ENCODE data around the gene OOSP2. TPM values are rescaled to one million over a fixed set of nuclear protein-coding genes. Genes with fewer than 3 reads are reported as not detected.

OOSP2 gene
- total and polyA plus RNA-seq, 2 of the 4 experiments (the other 2 are of a cell fraction), result not detected

DNA sequence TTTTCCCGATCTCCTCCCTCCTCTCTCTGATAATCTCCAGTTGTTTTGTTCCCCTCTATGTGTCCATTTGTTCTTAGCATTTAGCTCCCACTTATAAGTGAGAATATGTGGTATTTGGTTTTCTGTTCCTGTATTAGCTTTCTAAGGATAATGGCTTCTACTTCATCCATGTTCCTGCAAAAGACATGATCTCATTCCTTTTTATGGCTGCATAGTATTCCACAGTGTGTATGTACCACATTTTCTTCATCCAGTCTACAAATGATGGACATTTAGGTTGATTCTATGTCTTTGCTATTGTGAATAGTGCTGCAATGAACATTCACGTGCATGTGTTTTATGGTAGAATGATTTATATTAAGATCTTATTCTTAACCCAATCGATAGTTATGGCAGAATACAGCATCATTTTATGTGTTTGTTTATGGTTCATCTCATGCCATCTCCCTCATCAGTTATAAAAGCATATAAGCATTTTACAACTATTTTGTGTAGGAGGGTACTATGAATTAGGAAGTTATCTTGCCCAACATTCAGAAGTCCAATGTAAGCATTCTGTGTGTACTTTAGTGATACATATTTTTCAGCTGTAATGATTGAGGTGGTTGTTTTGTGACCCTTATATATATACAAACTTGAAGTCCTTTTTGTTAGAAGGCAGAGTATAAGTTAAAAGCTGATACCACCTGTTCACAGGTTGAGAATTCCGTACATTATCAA lies 19.5 kb downstream of the OOSP2 start:
- no peak overlapping the region for H3K4ac ChIP-seq (ENCODE audit: low read depth, low read length)
- no peaks in the 10 kb centered on the region for H3K4me1 ChIP-seq (ENCODE audit: control insufficient read depth, insufficient read depth, low read length)
- H3K9me3 ChIP-seq (ENCODE audit: control insufficient read depth, insufficient read depth, low read length), result peaks cover 4% of the 10 kb centered on the region
- TF ChIP-seq, protein P1, sequence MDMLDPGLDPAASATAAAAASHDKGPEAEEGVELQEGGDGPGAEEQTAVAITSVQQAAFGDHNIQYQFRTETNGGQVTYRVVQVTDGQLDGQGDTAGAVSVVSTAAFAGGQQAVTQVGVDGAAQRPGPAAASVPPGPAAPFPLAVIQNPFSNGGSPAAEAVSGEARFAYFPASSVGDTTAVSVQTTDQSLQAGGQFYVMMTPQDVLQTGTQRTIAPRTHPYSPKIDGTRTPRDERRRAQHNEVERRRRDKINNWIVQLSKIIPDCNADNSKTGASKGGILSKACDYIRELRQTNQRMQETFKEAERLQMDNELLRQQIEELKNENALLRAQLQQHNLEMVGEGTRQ (IDR thresholded peaks at IDR 0.05; ENCODE audit: low read depth, low read length), result no peak
- TF ChIP-seq RFX5 (IDR thresholded peaks at IDR 0.05; ENCODE audit: low read depth, low read length) (no peak), RCOR1 (IDR thresholded peaks at IDR 0.05; ENCODE audit: insufficient replicate concordance, low read length) (no peak), RAD21 (IDR thresholded peaks at IDR 0.05; ENCODE audit: low read length) (no peak), CEBPB (IDR thresholded peaks at IDR 0.05; ENCODE audit: low read depth, low read length) (no peak), NFE2L2 (IDR thresholded peaks at IDR 0.05; ENCODE audit: low read depth, low read length) (no peak), CHD1 (IDR thresholded peaks at IDR 0.05; ENCODE audit: low read depth, low read length) (no peak), POLR2A (IDR thresholded peaks at IDR 0.05; ENCODE audit: low read depth, low read length) (no peak), FOS (IDR thresholded peaks at IDR 0.05; ENCODE audit: low read depth, low read length) (no peak), MAZ (IDR thresholded peaks at IDR 0.05; ENCODE audit: borderline replicate concordance, low read depth, low read length) (no peak), MAFK (IDR thresholded peaks at IDR 0.05; ENCODE audit: low read depth, low read length) (no peak)
- TF ChIP-seq, protein P2, sequence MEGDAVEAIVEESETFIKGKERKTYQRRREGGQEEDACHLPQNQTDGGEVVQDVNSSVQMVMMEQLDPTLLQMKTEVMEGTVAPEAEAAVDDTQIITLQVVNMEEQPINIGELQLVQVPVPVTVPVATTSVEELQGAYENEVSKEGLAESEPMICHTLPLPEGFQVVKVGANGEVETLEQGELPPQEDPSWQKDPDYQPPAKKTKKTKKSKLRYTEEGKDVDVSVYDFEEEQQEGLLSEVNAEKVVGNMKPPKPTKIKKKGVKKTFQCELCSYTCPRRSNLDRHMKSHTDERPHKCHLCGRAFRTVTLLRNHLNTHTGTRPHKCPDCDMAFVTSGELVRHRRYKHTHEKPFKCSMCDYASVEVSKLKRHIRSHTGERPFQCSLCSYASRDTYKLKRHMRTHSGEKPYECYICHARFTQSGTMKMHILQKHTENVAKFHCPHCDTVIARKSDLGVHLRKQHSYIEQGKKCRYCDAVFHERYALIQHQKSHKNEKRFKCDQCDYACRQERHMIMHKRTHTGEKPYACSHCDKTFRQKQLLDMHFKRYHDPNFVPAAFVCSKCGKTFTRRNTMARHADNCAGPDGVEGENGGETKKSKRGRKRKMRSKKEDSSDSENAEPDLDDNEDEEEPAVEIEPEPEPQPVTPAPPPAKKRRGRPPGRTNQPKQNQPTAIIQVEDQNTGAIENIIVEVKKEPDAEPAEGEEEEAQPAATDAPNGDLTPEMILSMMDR (conservative IDR thresholded peaks at IDR 0.05; ENCODE audit: low read depth, low read length), result no peak
- dilution Hi-C loops (cut with HindIII; ENCODE audit: low sequenced_read_pairs, unreplicated experiment) (no loop called here), intact Hi-C loops (cut with micrococcal nuclease) (no loop called here), in situ Hi-C loops (cut with MboI; ENCODE audit: low sequenced_read_pairs) (no loop called here)
- no peak overlapping the region for H3K56ac ChIP-seq (ENCODE audit: extremely low read depth, insufficient read depth, low read length)
- H2BK15ac ChIP-seq (ENCODE audit: low read depth, low read length), result no peak overlapping the region
- no peak overlapping the region for H2BK120ac ChIP-seq (ENCODE audit: low read depth, low read length)
- no peak overlapping the region for H3K23ac ChIP-seq (ENCODE audit: low read depth, low read length)
- H2AFZ ChIP-seq (replicated peaks; ENCODE audit: low read length, poor library complexity), result no peak overlapping the region
- WGBS, 2 experiments (ENCODE audit: extremely low coverage in 2 of 2, insufficient read length in 1 of 2), result no CpG with 5 or more reads among the region's 4 CpGs
- H2BK5ac ChIP-seq (ENCODE audit: low read depth, low read length, poor library complexity, severe bottlenecking), result no peak overlapping the region
- no peak overlapping the region for H3K4me3 ChIP-seq (ENCODE audit: insufficient read depth, low read depth, low read length)
- ATAC-seq (ENCODE audit: low read depth), result no peak
- H3K4me2 ChIP-seq (ENCODE audit: low read depth, low read length), result no peak overlapping the region
- no peak overlapping the region for H4K91ac ChIP-seq (ENCODE audit: insufficient read depth, low read depth, low read length)
- H3K36me3 ChIP-seq (ENCODE audit: control insufficient read depth, insufficient read depth, low read length), result no peaks in the 10 kb centered on the region
- no peaks in the 10 kb centered on the region for H3K79me1 ChIP-seq (ENCODE audit: low read depth in 1 of 2, low read length in 2 of 2)
- ChIA-PET CTCF (no interaction called here), POLR2A (ENCODE audit: unreplicated experiment) (no interaction called here)
- H3K27ac ChIP-seq (ENCODE audit: insufficient read depth, low read length), result no peak overlapping the region
- H2AK9ac ChIP-seq (replicated peaks; ENCODE audit: low read depth, low read length, poor library complexity), result no peak overlapping the region
- no peak overlapping the region for H2BK20ac ChIP-seq (ENCODE audit: low read depth, low read length)
- no peak overlapping the region for H2AK5ac ChIP-seq (ENCODE audit: low read depth, low read length)
- no peak for DNase-seq
- no peaks in the 10 kb centered on the region for H3K27me3 ChIP-seq (ENCODE audit: control insufficient read depth, insufficient read depth, low read length)
- no peak overlapping the region for H3K14ac ChIP-seq (replicated peaks; ENCODE audit: low read depth, low read length)
- BruUV-seq (replicated peaks), result no TSS peak
- H3K9me1 ChIP-seq (ENCODE audit: insufficient read depth, low read length), result no peaks in the 10 kb centered on the region
- H4K20me1 ChIP-seq (ENCODE audit: insufficient read depth, low read length), result no peaks in the 10 kb centered on the region
- H4K8ac ChIP-seq (ENCODE audit: low read depth in 2 of 2, low read length in 2 of 2), result no peak overlapping the region
- H3K9ac ChIP-seq (ENCODE audit: low read depth, low read length), result no peak overlapping the region
- no peak overlapping the region for H3K18ac ChIP-seq (ENCODE audit: low read depth, low read length)
- no peak overlapping the region for H4K5ac ChIP-seq (ENCODE audit: low read depth, low read length)
